Right kidney (tissue), 1 donor: ENCODE results near the gene BRWD1.
"Not testable (repeated sequence)": the region's sequence is repeated elsewhere in the genome, so short reads cannot be mapped to it uniquely, and the experiment has no call there.

ENCODE experiments used
- DNase-seq: peaks from one replicate; pipeline ENCODE4 v3.0.0-alpha.2; 2016

BRWD1 gene

DNA sequence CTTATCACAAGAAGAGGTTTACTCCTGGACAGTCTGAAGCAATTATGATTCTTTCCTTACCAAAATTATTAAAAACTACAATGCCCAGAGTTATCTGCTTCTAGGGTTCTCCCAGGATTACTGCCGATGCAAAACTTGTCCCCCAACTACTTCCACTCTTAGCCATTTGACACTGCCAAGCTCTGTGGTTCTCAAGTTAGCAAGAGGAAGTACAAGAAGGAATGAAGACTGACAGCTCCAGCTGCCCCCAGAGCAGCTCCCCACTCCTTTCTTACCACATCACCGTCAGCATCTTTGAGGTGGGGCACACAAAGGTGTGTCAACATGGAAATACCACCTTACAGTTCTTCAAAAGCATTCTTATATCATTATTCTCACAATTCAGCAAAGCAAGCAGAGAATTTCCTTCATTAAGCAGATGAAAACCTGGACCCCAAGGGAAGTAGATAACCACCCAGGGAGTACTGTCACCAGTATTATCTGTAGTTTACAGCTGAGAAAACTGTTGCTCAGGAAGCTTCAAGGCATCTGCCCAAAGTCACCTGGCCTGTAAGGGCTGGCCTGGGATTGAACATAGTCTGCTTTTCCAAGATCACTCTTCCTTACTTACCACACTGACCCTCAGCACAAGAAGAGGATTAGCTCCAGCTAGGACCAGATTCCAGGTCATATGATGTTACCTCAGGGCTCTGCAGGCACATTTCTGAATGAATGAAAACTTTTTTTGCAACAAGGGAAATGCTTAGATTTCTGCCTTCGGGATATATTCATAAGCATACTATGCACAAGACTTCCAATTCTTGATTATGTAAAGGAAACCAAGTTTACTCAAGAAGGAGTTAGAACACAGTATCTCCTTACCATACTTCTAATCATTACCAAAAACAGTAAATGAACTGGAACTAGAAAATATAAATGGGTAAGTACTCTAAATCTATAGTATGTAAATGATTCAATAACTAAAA, 139.4 kb downstream of the BRWD1 start:
- DNase-seq: no peak

DNA sequence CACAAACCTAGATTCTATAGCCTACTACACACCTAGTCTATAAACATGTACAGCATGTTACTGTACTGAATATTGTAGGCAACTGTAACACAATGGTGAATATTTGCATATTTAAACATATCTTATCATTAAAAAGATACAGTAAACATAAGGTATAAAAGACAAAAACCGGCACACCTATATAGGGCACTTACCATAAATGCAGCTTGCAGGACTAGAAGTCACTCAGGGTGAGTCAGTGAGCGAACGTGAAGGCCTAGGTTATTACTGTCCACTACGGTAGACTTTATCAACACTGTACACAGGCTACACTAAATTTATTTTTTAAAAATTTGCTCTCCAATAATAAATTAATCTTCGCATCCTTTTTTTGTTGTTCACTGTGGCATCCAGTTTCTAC, 143.5 kb downstream of the BRWD1 start:
- no peak for DNase-seq

DNA sequence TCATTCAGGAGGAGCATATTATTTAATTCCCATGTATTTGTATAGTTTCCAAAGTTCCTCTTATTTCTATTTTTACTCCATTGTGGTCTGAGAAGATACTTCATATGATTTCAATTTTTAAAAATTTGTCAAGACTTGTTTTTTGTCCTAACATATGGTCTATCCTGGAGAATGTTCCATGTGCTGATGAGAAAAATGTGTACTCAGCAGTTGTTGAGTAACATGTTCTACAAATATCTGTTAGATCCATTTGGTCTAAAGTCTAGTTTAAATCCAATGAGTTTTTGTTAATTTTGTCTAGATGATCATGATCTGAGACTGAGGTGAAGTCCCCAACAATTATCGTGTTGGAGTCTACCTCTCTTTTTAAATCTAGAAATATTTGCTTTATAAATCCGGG, 144.6 kb downstream of the BRWD1 start:
- no peak for DNase-seq

DNA sequence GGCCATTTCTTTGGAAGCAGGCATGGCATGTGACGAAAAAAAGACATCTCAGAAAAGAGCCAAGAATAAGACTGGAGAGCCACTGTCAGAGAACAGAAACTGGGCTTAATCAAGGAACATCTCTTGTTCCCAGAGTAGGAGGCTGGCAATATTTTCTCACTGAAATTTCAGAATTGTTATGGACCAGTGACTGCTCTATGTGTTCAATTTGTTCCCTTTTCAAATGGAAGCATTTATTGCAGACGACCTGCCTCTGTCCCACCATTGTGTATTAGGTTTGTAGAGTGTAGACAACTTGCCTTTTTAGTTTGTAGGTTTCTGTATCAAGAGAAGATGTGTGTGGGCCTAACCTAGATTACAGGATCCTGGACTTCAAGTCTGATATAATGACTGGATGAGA, 148.9 kb downstream of the BRWD1 start:
- DNase-seq: no peak

DNA sequence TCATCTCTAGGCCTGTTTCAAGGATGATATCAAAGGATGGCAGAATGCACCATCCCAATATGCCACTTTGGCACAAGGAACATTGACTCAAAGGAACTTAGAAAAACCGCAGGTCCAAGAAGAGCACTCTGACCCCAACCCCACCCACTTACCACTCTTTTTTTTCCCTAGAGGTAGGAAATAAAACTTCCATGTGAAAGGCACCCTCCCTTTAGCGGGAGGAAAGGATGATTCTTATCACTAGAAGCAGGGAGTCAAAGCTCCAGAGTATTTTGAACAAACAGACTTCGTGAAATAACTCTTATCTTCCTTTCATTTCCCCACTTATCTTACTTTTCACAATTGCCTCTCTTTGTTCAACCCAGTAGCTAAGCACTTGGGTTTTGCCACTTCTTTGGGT, 152.4 kb downstream of the BRWD1 start:
- DNase-seq: no peak

DNA sequence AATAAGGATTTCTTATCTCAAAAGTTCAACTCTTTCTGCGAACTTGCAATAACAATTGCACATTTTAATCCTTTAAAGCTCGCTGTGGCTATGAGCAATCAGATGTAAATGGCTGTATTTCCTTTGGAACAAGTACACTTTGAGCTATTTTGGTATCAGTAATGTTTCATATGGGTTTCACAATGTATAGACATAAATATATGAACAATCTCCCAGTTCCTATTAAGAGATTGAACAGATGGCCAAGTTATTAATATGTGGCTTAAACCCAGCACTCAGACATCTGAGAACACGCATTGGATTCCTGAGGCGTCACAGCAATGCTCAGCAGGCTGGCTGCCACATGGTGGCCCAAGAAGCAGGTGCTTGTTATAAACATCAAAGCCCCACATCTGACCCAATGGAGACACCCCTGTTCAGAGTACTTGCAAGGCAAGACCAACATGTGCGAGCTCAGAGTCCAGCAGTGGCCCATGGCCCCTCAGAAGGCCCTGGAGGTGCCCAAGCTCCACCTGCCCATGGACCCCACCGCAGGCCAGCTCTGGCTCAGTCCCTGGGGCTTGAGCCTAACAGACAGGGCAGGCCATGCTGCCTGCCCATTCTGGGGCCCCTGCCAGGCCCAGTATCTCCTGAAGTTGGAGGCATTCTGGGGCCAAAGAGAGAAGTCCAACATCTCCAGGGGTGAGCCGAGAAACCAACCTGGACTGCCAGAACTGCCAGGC, 153.9 kb downstream of the BRWD1 start:
- no peak for DNase-seq

DNA sequence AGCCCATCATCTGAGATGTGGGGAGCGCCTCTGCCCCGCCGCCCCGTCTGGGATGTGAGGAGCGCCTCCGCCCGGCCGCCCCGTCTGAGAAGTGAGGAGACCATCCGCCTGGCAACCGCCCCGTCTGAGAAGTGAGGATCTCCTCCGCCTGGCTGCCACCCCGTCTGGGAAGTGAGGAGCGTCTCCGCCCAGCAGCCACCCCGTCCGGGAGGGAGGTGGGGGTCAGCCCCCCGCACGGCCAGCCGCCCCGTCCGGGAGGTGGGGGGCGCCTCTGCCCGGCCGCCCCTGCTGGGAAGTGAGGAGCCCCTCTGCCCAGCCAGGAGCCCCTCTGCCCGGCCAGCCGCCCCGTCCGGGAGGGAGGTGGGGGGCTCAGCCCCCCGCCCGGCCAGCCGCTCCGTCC, 156.2 kb downstream of the BRWD1 start:
- DNase-seq: not testable (repeated sequence)

DNA sequence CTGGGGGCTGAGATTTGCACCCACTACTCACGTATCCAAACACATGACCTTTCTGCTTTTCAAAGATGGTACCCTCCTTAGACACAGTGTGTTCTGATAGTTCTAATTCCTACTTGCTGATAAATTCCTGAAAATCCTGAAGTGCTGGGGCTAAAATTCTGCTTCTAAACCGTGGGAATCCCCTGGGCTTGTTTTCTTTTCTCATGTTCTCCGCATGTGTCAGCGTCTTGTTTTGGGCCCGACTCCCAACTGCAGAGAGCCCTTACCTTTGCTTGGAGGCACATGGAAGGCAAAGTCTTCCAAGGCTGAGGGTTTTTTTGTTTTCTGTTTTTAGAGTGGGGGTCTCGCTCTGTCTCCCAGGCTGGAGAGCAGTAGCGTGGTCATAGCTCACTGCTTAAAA, 157.4 kb downstream of the BRWD1 start:
- DNase-seq: no peak

DNA sequence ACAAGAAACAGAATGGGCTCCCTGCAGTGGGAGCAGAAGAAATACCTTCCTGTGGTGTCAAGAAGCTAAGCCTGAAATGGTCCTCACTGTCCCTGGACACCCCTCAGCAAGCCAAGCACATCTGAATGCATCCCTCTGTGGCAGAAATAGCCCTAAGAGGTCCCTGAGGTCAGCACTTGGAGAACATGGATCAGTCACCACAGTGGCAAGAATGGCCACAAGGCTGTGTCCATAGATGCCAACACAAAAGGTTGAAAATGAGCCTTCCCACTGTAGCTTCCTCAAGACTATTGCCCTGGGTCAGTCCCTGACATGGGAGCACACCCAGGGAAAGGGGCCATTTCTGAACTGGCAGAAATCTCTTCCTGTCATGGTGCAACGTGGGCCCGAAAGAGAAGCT, 157.9 kb downstream of the BRWD1 start:
- no peak for DNase-seq

DNA sequence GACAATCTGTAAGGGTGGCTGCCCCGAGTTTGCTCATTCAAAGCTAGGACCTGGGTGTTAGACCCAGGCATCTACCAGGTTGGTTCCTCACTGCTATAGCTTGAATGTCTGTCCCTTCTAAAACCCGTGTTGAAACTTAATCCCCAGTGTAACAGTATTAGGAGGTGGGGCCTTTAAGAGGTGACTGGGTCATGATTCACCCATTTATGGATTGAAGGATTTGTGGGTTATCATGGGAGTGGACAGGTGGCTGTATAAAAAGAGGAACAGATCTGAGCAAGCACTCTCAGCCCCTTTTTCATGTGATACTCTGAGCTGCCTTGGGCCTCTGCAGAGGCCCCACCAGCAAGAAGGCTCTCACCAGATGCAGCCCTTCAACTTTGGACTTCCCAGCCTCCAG, 159.6 kb downstream of the BRWD1 start:
- DNase-seq: no peak

DNA sequence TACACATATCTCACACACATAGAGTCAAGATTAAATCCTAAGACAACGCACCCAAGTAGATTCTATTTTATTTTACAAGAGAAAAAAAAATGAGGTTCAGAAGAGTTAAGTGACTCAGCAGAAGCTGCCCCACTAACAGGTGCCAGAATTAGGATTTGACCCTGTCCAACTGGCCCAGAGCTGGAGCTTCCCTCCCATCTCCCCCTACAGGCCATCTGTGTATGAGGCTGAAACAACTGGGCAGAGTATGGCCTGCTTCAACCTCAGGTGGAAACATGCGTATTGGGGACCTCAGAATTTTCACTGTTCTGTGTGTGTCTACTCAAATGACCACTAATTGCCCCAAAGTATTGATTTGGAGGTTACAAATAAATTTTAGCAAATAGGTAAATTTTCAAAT, 160.1 kb downstream of the BRWD1 start:
- no peak for DNase-seq

DNA sequence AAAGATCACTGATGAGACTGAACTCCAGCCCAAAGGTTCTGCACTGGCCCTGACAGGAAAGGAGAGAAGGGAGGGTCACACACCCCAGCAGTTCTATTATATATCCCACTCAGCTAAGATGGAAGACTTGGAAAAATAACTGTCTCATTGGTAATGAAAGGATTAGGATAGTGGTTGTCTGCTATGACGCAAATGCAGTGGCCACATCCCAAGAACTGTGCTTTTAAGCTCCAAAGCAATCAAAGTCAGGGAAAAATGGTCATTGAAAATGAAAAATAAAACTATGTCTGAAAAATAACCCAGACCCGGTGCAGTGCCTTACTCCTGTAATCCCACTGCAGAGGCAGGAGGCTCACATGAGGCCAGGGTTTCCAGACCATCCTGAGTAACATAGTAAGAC, 161.2 kb downstream of the BRWD1 start:
- DNase-seq: no peak

DNA sequence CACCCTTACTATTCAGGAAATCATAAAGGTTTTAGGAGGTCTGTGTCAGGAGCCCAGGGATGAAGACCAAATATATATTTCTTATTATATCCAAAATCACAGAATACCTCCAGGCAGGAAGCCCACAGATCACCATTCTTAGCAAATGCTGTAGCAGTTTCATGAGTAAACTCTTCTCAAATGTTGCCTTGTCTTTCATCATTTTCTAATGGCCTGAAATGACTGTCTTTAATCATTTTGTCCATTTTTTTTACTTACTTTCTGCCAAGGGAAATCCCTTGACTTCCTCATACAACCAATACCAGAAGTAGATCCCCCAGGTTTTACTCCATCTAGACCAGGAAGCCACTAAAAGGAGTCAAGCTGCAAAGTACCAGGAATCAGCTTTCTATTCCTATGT, 162.6 kb downstream of the BRWD1 start:
- DNase-seq: no peak

DNA sequence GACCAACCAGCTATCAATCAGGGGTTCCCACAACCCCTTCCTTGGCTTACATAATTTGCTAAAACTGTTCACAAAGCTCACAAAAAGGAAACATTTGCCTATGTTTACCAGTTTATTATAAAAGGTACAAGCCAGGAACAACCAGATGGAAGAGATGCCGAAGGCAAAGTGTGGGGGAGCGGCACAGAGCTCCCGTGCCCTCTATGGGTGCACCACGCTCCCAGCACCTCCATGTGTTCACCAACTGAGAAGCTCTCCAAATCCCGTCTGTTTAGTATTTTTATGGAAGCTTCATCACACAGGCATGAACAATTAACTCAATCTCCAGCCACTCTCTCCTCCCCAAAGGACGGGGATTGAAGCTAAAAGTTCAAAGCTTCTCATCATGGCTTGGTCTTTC, 163.1 kb downstream of the BRWD1 start:
- no peak for DNase-seq

DNA sequence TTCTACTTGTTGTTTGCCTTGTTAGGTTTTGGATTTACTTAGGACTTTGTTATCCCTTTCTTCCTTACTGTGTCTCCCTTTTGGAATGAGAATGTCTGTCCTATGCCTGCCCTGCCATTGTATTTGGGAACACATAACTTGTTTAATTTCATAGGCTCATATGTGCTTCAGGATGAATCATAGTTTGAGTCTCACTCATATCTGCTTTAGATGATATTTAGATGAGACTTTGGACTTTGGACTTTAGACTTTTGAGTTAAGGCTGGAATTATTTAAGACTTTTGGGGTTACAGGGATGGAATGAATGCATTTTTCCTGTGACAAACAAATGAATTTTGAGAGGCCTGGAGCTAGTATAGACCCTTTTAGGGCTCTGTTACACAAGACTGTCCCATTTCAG, 163.6 kb downstream of the BRWD1 start:
- DNase-seq: no peak

DNA sequence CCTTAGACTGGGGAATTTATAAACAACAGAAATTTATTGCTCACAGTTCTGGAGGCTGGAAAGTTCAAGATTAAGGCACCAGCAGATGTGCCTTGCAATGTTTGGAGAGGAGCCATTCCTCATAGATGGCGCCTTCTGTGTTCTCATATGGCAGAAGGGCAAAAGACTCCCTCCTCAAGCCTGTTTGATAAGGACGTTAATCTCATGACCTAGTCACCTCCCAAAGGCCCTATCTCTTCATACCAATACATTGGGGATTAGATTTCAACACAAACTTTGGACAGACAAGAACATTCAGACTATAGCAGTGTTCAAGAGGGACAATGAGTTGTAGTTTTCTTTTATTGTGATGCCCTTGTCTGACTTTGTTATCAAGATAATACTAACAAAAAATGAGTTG, 164.5 kb downstream of the BRWD1 start:
- no peak for DNase-seq

DNA sequence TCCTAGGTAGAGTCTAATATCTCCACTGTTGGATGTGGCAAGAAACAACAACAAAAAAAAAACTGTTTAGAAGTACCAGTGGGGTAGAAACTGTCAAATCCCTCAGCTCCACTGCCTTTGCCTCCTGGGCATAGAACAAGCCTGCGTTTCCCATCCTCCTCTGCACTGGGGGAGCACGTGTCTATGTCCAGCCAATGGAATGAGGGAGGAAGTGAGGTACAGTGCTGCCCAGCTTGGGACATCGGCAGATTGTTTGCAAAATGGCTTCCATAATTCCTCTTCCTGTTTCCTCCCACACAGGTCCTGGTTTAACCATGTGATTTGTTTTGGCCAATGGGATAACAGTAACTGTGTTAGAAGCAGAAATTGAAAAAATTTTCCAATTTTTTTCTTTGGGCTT, 169.2 kb downstream of the BRWD1 start:
- DNase-seq: no peak

DNA sequence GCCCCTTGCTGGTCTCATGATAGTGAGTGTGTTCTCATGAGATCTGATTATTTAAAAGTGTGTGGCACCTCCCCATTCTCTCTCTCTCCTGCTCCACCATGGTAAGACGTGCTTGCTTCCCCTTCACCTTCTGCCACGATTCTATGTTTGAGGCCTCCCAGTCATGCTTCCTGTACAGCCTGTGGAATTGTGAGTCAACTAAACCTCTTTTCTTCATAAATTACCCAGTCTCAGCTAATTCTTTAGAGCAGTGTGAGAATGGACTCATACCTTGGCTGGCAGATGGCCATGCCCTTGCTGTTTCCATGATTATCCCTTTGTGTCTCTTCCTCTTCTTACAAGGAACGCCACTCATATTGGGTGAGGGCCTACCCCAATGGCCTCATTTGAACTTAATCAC, 170.5 kb downstream of the BRWD1 start:
- DNase-seq: no peak

DNA sequence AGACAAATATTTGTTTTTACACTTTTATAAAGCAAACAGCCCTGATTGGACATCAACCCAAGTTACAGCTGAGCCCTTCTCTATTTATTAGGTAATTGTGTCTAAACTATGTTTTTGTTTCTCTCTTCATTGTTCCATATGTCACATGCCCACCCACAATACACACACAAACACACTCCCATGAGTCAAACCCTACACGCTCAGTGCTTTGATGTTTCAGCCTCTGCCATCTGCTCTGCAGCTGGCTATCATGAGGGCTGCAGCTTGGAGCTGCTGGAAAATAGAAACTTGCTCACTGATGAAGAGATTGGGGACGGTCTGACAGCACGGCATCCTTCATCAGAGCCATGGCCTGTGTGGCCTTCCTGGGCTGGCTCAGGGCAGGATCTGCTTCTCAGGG, 171.9 kb downstream of the BRWD1 start:
- no peak for DNase-seq

DNA sequence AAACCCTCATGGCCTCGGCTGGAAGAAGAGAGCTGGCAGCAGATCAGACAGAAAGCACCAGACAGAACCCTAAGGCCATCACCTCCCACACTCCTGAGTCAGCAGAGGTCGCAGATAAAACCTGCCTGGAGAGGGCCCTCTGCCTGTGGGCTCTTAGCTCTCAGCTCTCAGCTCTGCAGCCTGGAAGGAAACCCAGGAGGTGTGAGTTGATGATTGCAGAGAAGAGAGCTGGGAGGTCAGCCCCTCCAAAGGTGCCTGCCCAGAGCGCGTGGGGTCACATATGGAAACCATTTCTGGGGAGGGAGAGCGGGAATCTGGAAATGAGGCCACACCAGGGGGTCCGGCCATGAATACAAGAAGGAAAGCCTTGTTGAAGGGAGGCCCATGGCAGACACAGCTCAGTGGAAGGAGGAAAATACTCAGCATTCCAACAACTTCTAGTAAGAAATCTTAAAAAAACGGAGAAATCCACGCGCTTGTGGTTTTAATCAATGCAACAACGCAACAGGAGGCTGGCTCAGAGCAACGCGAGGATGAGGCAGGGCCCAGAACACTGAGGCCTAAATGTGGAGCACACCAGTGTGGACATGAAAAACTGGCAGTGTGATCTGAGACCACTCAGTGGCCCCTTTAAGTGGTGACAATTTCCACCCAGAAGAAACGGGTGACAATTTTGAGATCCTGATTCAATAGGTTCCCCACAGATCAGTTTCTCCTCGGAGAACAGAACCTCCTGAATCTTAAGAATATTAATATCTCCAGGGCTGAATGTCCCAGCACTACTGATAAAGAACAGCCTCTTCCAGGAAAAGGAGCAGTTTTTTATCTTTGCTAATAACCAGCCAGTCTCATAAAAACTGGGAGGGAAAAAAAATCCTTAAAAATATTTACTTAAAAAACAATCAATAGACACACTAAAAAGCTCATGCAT, 175.9 kb downstream of the BRWD1 start:
- DNase-seq: peak; percentile 28

DNA sequence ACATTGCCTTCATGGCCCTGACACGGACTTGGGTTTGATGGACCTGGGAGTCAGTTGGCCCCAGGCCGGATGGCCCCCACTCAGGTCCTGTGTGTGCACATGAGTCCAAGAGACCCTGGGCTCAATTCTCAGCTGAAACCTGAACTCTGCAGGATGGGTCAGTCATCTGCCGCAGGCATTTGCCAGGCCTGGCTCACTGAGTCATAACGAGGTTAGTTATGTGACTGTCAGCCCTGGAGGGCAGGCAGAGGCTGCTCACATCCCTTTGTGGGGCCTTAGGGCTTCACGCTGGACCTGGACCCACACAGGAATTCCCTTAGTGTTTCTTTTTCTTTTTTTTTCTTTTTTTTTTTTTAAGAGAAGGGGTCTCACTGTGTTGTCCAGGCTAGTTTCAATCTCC, 176.7 kb downstream of the BRWD1 start:
- no peak for DNase-seq

DNA sequence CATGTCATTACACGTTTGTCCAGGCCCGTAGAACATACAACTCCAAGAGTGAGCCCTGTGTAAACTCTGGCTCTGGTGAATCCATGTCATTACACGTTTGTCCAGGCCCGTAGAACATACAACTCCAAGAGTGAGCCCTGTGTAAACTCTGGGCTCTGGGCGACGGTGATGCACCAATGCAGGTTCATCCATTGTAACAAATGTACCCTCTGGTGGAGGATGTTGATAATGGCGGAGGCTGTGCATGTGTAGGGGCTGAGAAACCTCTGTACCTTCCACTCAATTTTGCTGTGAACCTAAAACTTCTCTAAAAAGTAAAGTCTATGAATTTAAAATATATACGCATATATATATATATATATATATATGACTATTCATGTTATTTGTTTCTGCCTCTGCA, 177.3 kb downstream of the BRWD1 start:
- DNase-seq: not testable (repeated sequence)
